GM19468 (cell line): Measurements from ENCODE around the gene MTAP.

Source experiments
- ATAC-seq: cut with Tn5 transposase; IDR thresholded peaks from one replicate; pipeline ENCODE4 v1.9.1; 2021; ENCODE audit warnings: mild to moderate bottlenecking, moderate library complexity, moderate number of reproducible peaks; ENCODE audit not compliant: unreplicated experiment; ENCODE audit errors: extremely low read depth

Gene MTAP

DNA sequence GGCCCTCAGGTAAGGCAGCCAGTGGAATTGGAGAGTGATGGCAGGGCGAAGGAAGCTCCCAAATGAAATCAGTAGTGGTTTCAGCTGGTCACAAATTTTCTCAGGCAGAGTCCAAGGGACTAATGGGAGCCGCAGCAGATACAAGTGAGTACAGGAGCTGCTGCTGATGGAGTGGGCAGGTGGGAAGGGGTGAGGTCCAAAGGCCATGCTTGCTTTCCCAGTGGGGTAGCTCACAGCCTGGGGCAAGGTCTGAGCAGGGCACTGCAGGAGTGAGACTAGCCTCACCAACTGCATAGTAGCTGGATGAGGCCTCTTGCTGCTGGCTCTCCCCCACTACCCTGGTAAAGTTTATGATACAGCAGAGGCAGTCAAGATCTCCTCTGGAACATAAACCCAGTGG is 38.2 kb downstream of the MTAP start:
- no peak for ATAC-seq

- ATAC-seq, result no peak
Measured at GRCh38 chr9:21841133-21841532, 38.7 kb downstream of the MTAP start.

DNA sequence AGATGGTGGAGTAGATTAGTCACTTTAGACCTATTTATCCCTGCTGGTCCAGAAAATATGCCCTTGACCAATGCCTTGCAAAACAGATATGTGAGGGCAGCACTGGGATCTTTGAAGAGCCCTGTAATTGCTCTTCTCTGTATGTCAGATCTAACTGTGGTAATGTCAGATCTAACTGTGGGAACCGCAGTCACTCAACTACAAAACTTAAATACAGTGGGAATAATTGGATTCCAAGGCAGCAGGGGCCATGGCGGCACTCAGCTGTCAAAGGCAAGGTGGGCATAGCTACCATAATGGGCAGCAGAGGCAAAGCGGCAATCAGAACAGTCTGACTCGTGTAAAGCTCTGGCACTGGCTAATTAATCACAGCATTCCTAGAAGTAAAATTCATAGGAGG is 46.2 kb downstream of the MTAP start:
- no peak for ATAC-seq

DNA sequence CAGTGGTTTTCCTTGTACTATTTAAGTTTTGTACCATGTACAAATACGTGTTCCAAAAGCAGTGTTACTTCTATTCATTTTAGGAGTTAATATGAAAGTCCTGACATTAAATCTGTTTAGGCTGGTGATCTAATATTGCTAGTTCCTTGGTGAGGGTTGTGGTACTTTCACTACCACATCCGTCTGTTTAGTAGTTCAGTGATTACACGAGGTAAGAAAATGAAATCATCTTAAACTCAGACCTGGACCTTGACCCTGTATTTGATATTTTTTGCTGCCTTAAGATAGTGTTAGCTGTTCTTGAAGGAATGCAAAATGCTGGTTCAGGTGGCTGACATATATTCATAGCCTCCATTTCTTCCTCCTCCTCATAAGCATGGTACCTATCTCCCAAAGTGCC is 50.3 kb downstream of the MTAP start:
- peak; percentile 99 for ATAC-seq

- ATAC-seq, result no peak
Measured at GRCh38 chr9:21853414-21853813, 51.0 kb downstream of the MTAP start.

DNA sequence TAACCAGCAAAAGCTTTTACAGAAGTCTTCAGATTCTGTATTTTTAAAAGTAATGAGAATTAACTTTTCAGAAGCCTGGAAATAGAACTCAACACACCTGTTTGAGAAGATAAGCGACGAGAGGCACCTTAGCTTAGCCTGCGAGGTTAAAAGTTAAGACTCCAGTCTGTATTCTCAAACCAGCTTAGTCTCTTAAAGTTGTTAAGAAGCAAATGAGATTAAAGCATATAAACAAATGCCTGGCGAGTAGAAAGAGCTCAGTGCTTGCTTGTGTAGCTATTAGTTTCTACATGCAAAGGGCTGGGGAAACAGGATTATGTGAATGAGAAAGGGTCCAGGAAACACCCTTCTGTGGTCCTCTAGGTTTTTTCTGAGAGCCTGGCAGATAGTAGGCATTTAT is 51.7 kb downstream of the MTAP start:
- no peak for ATAC-seq

DNA sequence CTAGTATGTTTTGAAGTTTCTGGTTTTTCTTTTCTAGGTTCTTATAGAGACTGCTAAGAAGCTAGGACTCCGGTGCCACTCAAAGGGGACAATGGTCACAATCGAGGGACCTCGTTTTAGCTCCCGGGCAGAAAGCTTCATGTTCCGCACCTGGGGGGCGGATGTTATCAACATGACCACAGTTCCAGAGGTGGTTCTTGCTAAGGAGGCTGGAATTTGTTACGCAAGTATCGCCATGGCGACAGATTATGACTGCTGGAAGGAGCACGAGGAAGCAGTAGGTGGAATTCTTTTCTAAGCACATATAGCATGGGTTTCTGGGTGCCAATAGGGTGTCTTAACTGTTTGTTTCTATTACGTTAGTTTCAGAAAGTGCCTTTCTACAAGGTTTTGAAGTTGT is 52.2 kb downstream of the MTAP start:
- no peak for ATAC-seq

- no peak for ATAC-seq
Measured at GRCh38 chr9:21856301-21857094, 54.1 kb downstream of the MTAP start.

GRCh38 chr9:21862871-21863270 is 60.4 kb downstream of the MTAP start:
- no peak for ATAC-seq

GRCh38 chr9:21864505-21864904 is 62.1 kb downstream of the MTAP start:
- ATAC-seq, result no peak

DNA sequence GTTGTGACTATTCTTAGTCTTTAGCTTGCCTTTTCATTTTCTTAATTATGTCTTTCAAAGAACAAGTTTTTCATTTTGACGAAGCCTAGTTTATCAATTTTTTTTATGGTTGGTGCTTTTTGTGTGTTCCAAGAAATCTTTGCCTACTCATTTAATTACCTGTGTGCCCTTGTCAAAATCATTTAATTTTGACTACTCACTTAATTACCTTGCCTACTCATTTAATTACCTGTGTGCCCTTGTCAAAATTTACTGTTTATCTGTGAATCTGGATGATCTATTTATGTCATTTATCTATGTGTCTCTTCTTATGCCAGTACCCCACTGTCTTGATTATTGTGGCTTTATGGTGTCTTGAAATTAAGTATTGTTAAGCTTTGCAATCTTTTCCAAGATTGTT is 63.9 kb downstream of the MTAP start:
- ATAC-seq, result no peak

GRCh38 chr9:21871256-21871975 is 69.0 kb downstream of the MTAP start:
- ATAC-seq, result no peak

DNA sequence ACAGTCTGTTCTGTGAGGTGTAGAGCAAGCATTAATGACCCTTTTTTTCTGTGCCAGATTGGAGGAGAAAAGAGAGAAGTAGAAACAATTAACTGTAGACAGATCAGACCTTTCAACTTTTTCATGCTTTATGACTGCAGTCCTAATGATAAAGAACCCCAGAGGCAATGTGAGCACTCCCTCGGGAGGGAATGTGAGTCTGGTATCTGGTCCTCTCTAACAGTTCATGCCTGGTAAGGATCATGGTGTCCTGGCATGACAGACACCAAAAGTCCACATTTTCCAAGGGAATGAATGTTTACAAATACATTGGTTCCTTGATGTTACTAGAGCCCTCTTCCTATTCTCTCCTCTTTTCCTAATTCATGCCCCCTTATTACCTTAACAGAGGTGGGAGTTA is 70.3 kb downstream of the MTAP start:
- ATAC-seq, result no peak

DNA sequence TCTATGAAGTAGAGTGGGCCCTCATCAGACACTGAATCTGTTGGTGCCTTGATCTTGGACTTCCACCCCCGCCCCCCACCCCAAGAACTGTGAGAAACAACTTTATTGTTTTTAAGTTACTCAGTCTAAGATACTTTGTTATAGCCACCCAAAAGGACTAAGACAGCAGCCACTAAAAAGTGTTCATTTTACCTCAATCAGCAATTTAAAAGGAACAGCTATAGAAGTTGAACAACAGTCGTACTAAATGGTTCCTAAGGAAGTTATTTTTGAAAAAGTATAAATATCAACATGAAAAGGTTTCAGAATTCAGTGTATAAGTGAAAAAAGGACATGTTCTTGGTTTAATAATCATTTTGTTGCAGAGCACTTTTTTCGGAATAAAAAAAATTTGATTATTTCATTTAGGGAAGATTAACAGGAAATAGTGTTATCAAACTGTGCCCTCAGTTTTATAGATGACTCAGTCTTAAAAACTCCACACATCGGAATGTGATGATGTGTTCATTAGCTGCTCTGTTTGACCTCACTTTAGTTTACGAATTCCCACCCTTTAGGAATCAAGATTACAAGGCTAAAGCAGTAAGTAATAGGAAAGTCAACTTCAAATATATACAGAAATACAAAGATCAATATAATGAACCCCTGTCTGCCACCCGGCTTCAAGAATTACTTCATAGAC is 71.2 kb downstream of the MTAP start:
- ATAC-seq, result no peak

DNA sequence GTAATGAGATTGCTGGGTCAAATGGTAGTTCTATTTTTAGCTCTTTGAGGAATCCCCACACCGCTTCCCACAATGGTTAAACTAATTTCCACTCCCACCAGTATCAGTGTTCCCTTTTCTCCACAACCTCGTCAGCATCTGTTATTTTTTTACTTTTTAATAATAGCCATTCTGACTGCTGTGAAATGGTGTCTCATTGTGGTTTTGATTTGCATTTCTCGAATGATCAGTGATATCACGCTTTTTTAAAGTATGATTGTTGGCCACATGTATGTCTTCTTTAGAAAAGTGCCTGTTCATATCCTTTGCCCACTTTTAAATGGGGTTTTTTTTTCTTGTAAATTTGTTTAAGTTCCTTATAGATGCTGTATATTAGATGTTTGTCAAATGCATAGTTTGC is 73.5 kb downstream of the MTAP start:
- no peak for ATAC-seq

DNA sequence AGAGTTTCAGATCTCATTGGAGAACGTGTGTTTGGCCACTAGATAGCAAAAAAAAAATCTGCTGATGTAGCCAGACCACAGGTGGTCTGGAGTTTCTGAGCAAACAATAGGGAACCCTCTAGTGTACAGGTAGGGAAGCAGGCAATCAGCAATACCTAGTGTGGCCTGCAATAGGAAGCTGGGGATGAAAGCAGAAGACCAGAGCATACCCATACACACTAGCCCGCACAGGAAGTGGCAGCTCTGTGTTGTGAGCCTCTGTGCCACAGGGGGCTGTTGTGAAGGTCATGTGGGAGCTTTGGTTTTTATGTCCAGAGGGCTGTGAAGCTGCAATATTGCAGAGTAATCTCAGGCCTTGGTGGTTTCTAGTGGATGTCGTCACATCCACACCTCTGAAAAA is 81.2 kb downstream of the MTAP start:
- no peak for ATAC-seq

DNA sequence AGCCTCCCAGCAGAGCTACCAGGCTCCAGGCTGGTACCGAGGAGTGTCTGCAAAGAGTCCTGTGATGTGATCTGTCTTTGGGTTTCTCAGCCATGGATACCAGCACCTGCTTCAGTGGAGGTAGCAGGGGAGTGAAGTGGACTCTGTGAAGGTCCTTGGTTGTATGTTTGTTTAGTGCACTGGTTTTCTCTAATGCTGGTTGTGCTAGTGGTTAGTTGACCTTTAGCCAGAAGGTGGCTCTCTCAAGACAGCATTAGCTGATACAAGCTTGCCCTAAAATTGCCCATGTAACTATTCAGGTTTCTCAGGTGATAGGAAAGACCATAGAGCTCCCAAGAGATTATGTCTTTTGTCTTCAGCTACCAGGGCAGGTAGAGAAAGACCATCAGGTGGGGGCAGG is 87.2 kb downstream of the MTAP start:
- no peak for ATAC-seq

- ATAC-seq, result no peak
Measured at GRCh38 chr9:21890696-21891095, 88.3 kb downstream of the MTAP start.

GRCh38 chr9:21901546-21901945 is 99.1 kb downstream of the MTAP start:
- ATAC-seq, result no peak

DNA sequence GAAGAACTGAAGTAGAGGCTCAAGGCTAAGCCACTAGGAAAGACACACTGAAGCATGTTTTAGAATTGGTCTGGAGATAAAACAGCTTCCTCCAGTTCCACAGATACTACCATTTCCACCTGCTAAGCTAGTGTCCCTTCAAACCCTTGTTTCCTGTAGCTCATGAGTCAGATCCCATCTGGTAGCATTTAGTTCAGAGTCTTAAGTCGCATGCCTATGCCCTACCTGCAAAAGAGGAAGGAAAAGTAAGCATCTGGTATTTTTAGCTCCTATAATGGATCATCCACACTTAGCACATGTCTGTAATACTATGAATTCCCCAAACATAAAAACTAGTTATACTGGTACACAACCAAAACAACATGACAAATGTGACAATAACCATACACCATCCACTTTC is 99.7 kb downstream of the MTAP start:
- no peak for ATAC-seq

GRCh38 chr9:21903380-21903965 is 101.0 kb downstream of the MTAP start:
- ATAC-seq, result no peak
